Right lobe of liver (tissue), 6 donors: ENCODE data around the gene ANAPC2. TPM values are rescaled to one million over a fixed set of nuclear protein-coding genes. Genes with fewer than 3 reads are reported as not detected.

Source experiments
- ATAC-seq, 4 donors: fragments of 200-7000 bp; cut with Tn5 transposase; one replicate each; pipeline ENCODE4 v1.9.1; 2020; ENCODE audit warnings: mild to moderate bottlenecking in 4 of 4, moderate library complexity in 4 of 4
- DNase-seq, 3 donors: peaks; one replicate each; pipeline ENCODE4 v3.0.0-alpha.2; 2020
- H3K27ac ChIP-seq, 3 donors: fragments of 200-600 bp; one replicate each; pipeline ENCODE4 v1.8.0; 2022
- H3K27me3 ChIP-seq, 2 donors: fragments of 200-600 bp; one replicate each; pipeline ENCODE4 v1.8.0; 2022
- H3K36me3 ChIP-seq, 4 donors: fragments of 200-600 bp; sonication (generic) in 1 of 4; one replicate each; pipeline versions ENCODE4 v1.5.1 to v1.8.0; 2017 to 2022; ENCODE audit warnings: control low read depth in 1 of 4
- H3K4me1 ChIP-seq, 4 donors: fragments of 200-600 bp; sonication (generic) in 1 of 4; one replicate each; pipeline versions ENCODE4 v1.5.1 to v1.8.0; 2017 to 2022; ENCODE audit warnings: control low read depth in 1 of 4
- H3K4me3 ChIP-seq, 3 donors: fragments of 200-600 bp; one replicate each; pipeline ENCODE4 v1.8.0; 2022
- H3K9me3 ChIP-seq, 4 donors: fragments of 200-600 bp; sonication (generic) in 1 of 4; one replicate each; pipeline versions ENCODE4 v1.5.1 to v1.8.0; 2017 to 2022; ENCODE audit warnings: control low read depth in 1 of 4
- CTCF ChIP-seq, 4 donors: fragments of 200-600 bp in 3 of 4; fragments of 450-650 bp in 1 of 4; IDR thresholded peaks; one replicate each; pipeline versions ENCODE4 v1.5.1 to v1.8.0; 2016 to 2022; ENCODE audit warnings: antibody characterized with exemption in 4 of 4, mild to moderate bottlenecking in 2 of 4
- POLR2A ChIP-seq: fragments of 450-650 bp; IDR thresholded peaks from one replicate; pipeline ENCODE4 v1.6.1; 2017; ENCODE audit warnings: antibody characterized with exemption, mild to moderate bottlenecking
- WGBS: methylation state at CpG from one replicate; pipeline ENCODE4 v1.1.6; 2018; ENCODE audit warnings: low coverage, low lambda C conversion rate; ENCODE audit not compliant: insufficient coverage; ENCODE audit errors: missing lambda C conversion rate; 5-methylcytosine and 5-hydroxymethylcytosine counted together
- intact Hi-C, 2 donors: fragments of 100-400 bp; cut with DNase I; formaldehyde crosslinking; loops; one replicate each; pipeline versions ENCODE4 v1.11.2 to v1.14.1; 2022
- total RNA-seq, 6 experiments: library from RNA; depleted of rRNA in 2 of 6; stranded (reverse); fragments of >200 nt in 2 of 6; fragmentation: NEBNext Ultra II Directional in 3 of 6; extraction: Animal tissue kit (Norgen Biotek cat#: 25700) in 3 of 6; gene quantifications; one replicate each; pipeline versions ENCODE4 v1.1.0 to v1.2.4, GENCODE V29; 2016 to 2023
- donor health status: DM: no; HTN: yes; CAD: no.
- donor health status: DM: no; HTN: no; CAD: no.
- donor health status: DM: no; HTN: no; CAD: no.
- donor health status: DM: no; HTN: yes; CAD: no.
- donor health status: DM: no; HTN: yes; CAD: no.

ANAPC2 gene
- total RNA-seq, 6 experiments from 2014 or later = 16.1 to 36.5 (median 27.9) TPM

GRCh38 chr9:137129456-137130175 lies 58.7 kb downstream of the ANAPC2 start:
- TF ChIP-seq CTCF (IDR thresholded peaks at IDR 0.05) (no peak), POLR2A (peak; percentile 42)
- Histone ChIP-seq H3K9me3 (no peaks in the 10 kb centered on the region), H3K27ac (peak overlapping the region in 2 of 3 donors; percentile 37 to 51), H3K36me3 (no peaks in the 10 kb centered on the region), H3K27me3 (no peaks in the 10 kb centered on the region), H3K4me3 (peak overlapping the region; percentile 72 to 87 (median 82)), H3K4me1 (peaks cover 0 to 15% (median 4%) of the 10 kb centered on the region in 4 donors)
- intact Hi-C loops = no loop called here
- WGBS = no CpG with 5 or more reads among the region's 86 CpGs
- ATAC-seq (peak; percentile 98 to 99 (median 99)), DNase-seq (peak; percentile 89 to 93 (median 90))

GRCh38 chr9:137128862-137129455 lies 59.4 kb downstream of the ANAPC2 start:
- Histone ChIP-seq H3K36me3 (no peaks in the 10 kb centered on the region), H3K9me3 (no peaks in the 10 kb centered on the region), H3K27ac (peak overlapping the region in 2 of 3 donors; percentile 24 to 51), H3K27me3 (no peaks in the 10 kb centered on the region), H3K4me3 (peak overlapping the region; percentile 72 to 87 (median 82)), H3K4me1 (peaks cover 0 to 15% (median 4%) of the 10 kb centered on the region in 4 donors)
- DNase-seq (no peak), ATAC-seq (no peak)
- TF ChIP-seq CTCF (IDR thresholded peaks at IDR 0.05) (no peak), POLR2A (no peak)
- intact Hi-C loops = no loop called here
- WGBS = 16% methylated on average over 6 of the region's 37 CpGs

- Histone ChIP-seq H3K27me3 (no peaks in the 10 kb centered on the region), H3K27ac (no peak overlapping the region), H3K9me3 (no peaks in the 10 kb centered on the region), H3K4me3 (peak overlapping the region in 1 of 3 donors; percentile 87), H3K4me1 (peaks cover 0 to 15% (median 4%) of the 10 kb centered on the region in 4 donors), H3K36me3 (no peaks in the 10 kb centered on the region)
- WGBS = 75% methylated on average over 14 of the region's 19 CpGs
- peak in 1 of 3 donors; percentile 39 for DNase-seq
- intact Hi-C loops = no loop called here
- TF ChIP-seq POLR2A (no peak), CTCF (IDR thresholded peaks at IDR 0.05) (no peak)
- no peak for ATAC-seq
Observed at GRCh38 chr9:137128158-137128861, 60.0 kb downstream of the ANAPC2 start.

GRCh38 chr9:137127301-137128157 lies 60.8 kb downstream of the ANAPC2 start:
- intact Hi-C loops = no loop called here
- 25% methylated on average over 22 of the region's 24 CpGs for WGBS
- Histone ChIP-seq H3K27ac (peak overlapping the region in 2 of 3 donors; percentile 24 to 54), H3K9me3 (no peaks in the 10 kb centered on the region), H3K36me3 (no peaks in the 10 kb centered on the region), H3K27me3 (no peaks in the 10 kb centered on the region), H3K4me1 (peaks cover 0 to 15% (median 4%) of the 10 kb centered on the region in 4 donors), H3K4me3 (peak overlapping the region in 1 of 3 donors; percentile 13)
- no peak for DNase-seq
- TF ChIP-seq POLR2A (no peak), CTCF (IDR thresholded peaks at IDR 0.05) (no peak)
- no peak for ATAC-seq
